GM12892 (cell line): ENCODE measurements around the gene DCC.

Source experiments
- POLR2A ChIP-seq: IDR thresholded peaks from 2 replicates; pipeline ENCODE4 v1.6.1; 2011; ENCODE audit warnings: low read depth, low read length, control low read depth
- POLR2AphosphoS5 ChIP-seq: IDR thresholded peaks from 2 replicates; pipeline ENCODE4 v1.6.1; 2011; ENCODE audit warnings: low read depth, low read length, control low read depth

DNA sequence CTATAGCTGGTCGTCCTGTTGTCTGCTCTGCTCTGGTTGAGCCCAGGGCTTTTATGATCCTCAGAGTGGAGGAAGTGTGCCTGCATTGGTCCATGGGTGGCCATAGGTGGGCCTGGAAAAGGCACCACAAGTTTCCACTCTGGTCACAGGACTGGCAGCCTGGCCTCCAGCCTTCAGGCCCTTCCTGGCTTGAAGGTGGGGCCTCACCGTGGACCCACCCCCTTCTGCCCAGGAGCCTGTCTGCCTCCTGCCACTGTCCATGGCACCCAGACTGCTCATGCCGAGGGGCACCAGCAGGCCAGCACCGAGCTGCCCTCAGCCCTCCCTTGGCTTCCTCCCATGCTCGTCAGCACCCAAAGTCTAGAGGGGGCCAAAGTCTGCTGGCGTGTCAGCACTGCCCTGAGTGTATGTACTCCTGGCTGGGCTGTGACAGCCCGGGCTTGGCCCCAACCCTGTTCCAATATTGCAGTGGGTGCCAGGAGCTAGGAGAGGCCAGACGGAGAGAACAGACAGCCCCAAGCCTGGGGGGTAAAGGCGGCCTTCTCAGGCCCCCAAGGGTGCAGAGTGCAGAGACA, 529.4 kb downstream of the DCC start:
- TF ChIP-seq POLR2AphosphoS5 (no peak), POLR2A (no peak)
